Measurements from ENCODE around the gene POLR3E. TPM values are rescaled to one million over a fixed set of nuclear protein-coding genes. Genes with fewer than 3 reads are reported as not detected.
A peak's percentile ranks its signal among the peaks of the same experiment; 100 is the strongest.

Gene POLR3E
- total RNA-seq, 1 donor from 2014 or later: 43.5 TPM

- intact Hi-C loops (cut with DNase I): no loop called here
- DNase-seq (ENCODE audit: low spot score) (peak; percentile 42), ATAC-seq (no peak)
Measured at GRCh38 chr16:22312897-22313781, 15.9 kb downstream of the POLR3E start.

DNA sequence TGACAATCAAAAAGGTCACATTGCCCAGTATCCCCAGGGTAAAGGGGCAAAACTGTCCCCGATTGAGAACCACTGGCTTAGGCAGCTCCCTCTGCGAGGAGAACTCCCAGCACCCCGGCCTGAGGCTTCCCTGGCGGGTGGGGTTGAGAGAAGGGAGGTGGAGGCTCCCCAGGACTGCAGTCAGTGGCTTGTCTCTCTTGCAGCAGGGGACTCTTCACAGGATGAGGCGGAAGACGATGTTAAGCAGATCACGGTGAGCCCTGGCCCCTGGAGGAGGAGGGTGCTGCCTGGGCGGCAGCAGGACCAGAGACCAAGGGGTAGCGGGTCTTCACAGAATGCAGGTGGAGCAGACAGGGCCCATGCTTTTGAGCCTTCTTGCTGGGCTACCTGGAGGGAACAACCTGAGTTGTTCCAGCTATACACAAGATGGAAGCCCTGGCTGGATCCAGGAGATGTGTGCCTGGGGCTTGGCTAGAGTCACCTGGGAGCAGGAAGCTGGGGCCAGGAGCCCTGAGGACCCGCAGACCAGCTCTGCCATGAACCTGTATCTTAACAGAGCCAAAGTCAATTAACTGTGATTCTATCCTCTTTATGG, 16.8 kb downstream of the POLR3E start:
- DNase-seq (ENCODE audit: low spot score): peak; percentile 40
- ATAC-seq: no peak
- intact Hi-C loops (cut with DNase I): no loop called here

GRCh38 chr16:22314661-22315626, 17.7 kb downstream of the POLR3E start:
- peak; percentile 32 for DNase-seq (ENCODE audit: low spot score)
- no peak for ATAC-seq
- intact Hi-C loops (cut with DNase I): no loop called here

DNA sequence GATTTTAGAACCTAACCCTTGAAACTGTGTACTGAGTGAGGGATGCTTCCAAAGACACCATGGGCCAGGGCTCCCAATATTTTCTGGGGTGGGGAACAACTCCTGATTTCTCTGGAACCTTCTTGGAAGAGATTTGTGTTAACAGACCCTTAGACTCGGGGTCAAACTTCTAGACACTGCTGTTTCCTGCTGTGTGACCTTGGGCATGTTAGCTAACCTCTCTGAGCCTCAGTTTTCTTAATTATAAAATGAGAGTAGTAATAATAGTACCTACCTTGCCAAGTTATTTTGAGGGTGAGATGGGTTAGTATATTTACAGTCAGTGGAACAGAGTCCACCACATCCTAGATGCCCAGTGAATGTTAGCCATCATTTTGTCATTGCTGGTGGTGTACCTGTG, 18.8 kb downstream of the POLR3E start:
- DNase-seq (ENCODE audit: low spot score): peak; percentile 14
- no peak for ATAC-seq

DNA sequence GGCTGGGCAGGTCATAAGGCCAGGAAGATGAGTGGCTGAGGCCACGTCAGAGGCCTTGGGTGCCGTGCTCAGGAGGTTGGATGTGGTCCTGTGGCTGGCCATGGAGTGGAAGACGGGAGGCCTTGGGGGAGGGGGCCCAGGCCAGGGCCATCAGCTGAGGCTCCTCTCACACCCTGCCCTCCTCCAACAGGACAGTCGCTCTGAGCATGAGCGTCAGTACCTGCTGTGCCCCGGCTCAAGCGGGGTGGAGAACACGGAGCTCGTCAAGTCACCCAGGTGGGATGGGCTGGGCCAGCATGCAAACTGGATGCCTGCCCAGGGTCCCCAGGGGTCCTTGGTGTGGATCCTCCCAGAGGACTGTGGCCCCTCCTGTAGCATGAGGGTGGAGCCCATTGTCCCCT, 19.2 kb downstream of the POLR3E start:
- intact Hi-C loops (cut with DNase I): no loop called here
- DNase-seq (ENCODE audit: low spot score) (peak; percentile 55), ATAC-seq (no peak)

More for the DNA sequence above, 18.8 kb downstream of the POLR3E start:
- intact Hi-C loops (cut with DNase I): no loop called here

- intact Hi-C loops (cut with DNase I): no loop called here
- DNase-seq (ENCODE audit: low spot score) (peak; percentile 55), ATAC-seq (no peak)
Measured at GRCh38 chr16:22317001-22317530, 19.9 kb downstream of the POLR3E start.

- peak; percentile 18 for DNase-seq (ENCODE audit: low spot score)
- intact Hi-C loops (cut with DNase I): no loop called here
- ATAC-seq: no peak
Measured at GRCh38 chr16:22317625-22318024, 20.4 kb downstream of the POLR3E start.

DNA sequence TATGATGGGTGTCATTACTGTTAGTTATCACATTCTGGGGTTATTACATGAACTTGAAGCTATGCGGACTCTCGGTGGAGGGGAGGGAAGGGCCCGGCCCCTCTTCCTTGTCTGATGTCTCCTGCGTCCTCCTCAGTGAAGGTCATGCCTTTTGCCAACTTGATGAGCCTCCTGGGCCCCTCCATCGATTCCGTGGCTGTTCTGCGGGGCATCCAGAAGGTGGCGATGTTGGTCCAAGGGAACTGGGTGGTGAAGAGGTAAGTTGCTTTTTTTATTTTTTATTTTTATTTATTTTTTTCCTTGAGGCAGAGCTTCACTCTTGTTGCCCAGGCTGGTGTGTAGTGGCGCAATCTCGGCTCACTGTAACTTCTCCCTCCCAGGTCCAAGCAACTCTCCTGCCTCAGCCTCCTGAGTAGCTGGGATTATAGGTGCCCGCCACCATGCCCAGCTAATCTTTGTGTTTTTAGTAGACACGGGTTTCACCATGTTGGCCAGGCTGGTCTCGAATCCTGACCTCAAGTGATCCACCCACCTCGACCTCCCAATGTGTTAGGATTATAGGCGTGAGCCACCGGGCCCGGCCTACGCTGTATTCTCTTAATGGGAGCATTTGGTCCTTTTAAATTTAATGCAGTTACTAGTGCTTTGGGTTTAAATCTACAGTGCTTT, 21.6 kb downstream of the POLR3E start:
- DNase-seq (ENCODE audit: low spot score): no peak
- intact Hi-C loops (cut with DNase I): no loop called here
- ATAC-seq: no peak

DNA sequence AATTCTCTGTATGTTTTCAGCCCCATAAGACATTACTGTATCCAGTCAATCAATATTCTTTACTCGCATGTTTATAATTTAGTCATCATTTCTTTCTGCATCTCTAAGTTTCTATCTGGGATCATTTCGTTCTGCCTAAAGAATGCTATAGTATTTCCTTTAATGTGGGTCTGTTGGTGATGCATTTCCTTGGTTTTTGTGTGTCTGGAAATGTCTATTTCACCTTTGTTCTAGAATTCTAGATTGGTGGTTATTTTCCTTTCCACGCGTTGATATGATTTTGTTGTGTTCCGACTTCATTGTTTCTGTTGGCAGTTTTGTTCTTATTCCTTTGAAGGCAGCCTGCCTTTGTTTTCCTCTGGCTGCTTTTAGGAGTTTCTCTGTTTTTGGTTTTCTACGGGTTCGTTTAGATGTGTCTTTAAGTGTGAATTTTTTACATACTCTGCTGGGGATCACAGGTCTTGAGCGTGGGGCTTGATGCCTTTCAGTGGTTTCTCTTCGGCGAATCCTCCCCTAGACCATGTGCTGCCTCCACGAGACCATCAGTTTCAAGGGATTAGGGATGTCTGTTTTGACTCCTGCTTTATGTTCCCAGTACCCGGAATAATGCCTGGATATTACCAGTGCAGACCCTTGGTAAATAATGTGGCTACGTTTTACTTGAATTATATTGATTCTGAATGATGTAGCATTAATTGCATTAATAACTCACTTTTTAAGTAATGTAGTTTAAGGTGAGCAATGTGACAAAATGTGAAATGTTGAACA, 23.5 kb downstream of the POLR3E start:
- DNase-seq (ENCODE audit: low spot score) (no peak), ATAC-seq (no peak)
- intact Hi-C loops (cut with DNase I): loop anchor here (5.0 kb wide), 1 partner anchor 1013 kb away; no protein-coding TSS in a partner anchor

GRCh38 chr16:22321340-22322001, 24.3 kb downstream of the POLR3E start:
- DNase-seq (ENCODE audit: low spot score) (peak; percentile 80), ATAC-seq (peak; percentile 77)
- intact Hi-C loops (cut with DNase I): loop anchor here (5.0 kb wide), 1 partner anchor 1014 kb away; no protein-coding TSS in a partner anchor

GRCh38 chr16:22322021-22322471, 24.8 kb downstream of the POLR3E start:
- ATAC-seq (no peak), DNase-seq (ENCODE audit: low spot score) (no peak)
- intact Hi-C loops (cut with DNase I): loop anchor here (5.0 kb wide), 1 partner anchor 1015 kb away; no protein-coding TSS in a partner anchor

GRCh38 chr16:22322741-22323140, 25.5 kb downstream of the POLR3E start:
- ATAC-seq: no peak
- intact Hi-C loops (cut with DNase I): loop anchor here (5.0 kb wide), 1 partner anchor 1015 kb away; no protein-coding TSS in a partner anchor
- no peak for DNase-seq (ENCODE audit: low spot score)

DNA sequence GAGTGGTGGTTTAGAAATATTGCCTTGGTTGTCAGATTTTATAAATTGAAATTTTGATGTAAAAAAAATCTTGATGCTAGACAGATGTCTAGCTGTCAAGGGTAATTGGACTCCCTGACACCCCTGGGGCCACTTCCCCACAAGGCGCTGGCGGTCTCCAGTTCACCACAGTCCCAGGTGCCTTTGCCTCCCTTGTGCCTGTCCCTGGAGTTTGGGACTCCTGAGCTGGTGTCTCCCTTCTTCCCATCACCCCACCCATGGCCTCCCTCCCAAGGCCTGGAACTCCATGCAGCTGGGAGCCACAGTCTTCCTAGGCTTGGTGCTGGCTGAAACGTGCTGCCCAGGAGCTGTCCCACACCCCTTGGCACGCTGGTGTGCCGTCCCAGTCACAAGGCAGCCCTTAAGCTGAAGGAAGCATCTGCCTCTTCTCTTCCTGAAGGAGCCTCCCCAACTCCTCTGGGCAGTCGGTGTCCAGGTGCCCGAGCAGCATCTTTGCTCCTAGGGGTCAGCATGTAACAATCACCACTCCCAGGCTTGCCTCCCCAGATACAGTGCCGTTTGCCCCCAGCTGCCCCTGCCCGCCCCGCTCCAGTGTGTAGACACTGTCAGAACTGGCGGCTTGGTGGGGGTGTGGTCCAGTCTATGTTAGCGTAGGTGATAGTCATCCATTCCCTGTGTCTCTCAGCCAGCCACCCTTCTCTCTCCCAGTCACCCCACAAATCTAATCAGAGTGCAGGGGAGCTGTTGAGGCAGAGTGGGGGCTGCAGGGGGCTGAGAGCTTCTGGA, 26.2 kb downstream of the POLR3E start:
- intact Hi-C loops (cut with DNase I): loop anchor here (5.0 kb wide), 1 partner anchor 1016 kb away; no protein-coding TSS in a partner anchor
- DNase-seq (ENCODE audit: low spot score) (no peak), ATAC-seq (no peak)

DNA sequence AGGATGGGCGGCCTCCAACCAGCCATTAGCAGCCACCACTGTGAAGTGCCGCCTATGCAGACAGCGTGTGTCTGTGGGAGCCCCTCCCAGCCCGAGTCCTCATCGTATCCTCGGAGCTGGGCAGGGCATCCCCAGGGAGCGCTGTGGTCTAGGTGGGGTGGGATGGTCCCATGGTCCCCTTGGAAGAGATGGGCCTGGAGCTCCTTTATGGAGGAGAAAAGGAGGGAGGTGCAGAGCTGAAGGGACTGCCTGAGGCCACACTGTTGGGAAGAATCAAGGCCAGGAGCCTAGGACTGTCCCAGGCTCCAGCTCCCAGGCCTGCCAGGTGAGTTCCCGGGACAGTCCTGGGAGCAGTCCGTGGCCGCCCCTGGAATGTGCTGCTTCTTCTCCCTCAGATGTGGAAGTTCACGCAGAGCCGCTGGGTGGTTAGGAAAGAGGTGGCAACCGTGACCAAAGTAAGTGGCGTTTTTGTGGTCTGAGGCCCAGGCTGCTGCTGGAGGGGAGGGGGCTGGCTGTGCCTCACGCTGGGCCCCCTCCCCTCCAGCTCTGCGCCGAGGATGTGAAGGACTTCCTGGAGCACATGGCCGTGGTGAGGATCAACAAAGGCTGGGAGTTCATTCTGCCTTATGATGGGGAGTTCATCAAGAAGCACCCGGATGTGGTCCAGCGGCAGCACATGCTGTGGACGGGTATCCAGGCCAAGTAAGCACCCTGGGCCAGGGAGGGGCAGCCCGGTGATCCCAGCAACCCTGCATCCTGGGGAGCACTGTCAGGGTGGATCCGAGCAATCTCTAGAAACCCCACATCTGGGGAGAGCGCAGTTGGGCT, 27.0 kb downstream of the POLR3E start:
- intact Hi-C loops (cut with DNase I): loop anchor here (5.0 kb wide), 1 partner anchor 1017 kb away; no protein-coding TSS in a partner anchor
- DNase-seq (ENCODE audit: low spot score) (no peak), ATAC-seq (no peak)

All from sciatic nerve (tissue), 2 donors.